PC-9 (cell line): ENCODE results near the gene SPAG5. TPM values are rescaled to one million over a fixed set of nuclear protein-coding genes. Genes with fewer than 3 reads are reported as not detected.

Experiments used
- BruUV-seq: library from RNA; stranded (reverse); fragments of 400-500 nt; replicated peaks from 2 replicates; lab custom pipeline; 2021; lab: Mats Ljungman, UMichigan
- CTCF ChIA-PET: fragments of 300-600 bp; sonication (Branson Sonifier 250); formaldehyde crosslinking; loops from one replicate; lab custom pipeline; 2022; ENCODE audit warnings: antibody characterized with exemption; lab: Charles Lee
- POLR2A ChIA-PET: fragments of 300-600 bp; sonication (Branson Sonifier 250); formaldehyde crosslinking; loops from one replicate; lab custom pipeline; 2022; ENCODE audit warnings: antibody characterized with exemption; ENCODE audit not compliant: unreplicated experiment; lab: Charles Lee
- DNase-seq, 2 experiments: peaks; one replicate each; pipeline versions ENCODE4 v3.0.0 to v3.0.0-alpha.2; 2015 to 2022; ENCODE audit warnings: mixed read lengths in 1 of 2
- H2AFZ ChIP-seq: fragments of 200-600 bp; sonication (generic); 2 replicates; pipeline ENCODE4 v1.8.1; 2017; ENCODE audit warnings: antibody characterized with exemption
- H3F3A ChIP-seq: fragments of 200-600 bp; sonication (generic); 2 replicates; pipeline ENCODE4 v1.8.1; 2017; ENCODE audit warnings: antibody characterized with exemption, mild to moderate bottlenecking, low read depth; ENCODE audit not compliant: insufficient read depth
- H3K27ac ChIP-seq: fragments of 200-600 bp; sonication (generic); 2 replicates; pipeline ENCODE4 v1.6.1; 2016; ENCODE audit warnings: mixed run types
- H3K27me3 ChIP-seq: fragments of 200-600 bp; sonication (generic); 2 replicates; pipeline ENCODE4 v1.6.1; 2016; ENCODE audit warnings: low read depth, mixed run types; ENCODE audit not compliant: insufficient read depth
- H3K36me3 ChIP-seq: fragments of 200-600 bp; sonication (generic); 2 replicates; pipeline ENCODE4 v1.6.1; 2016; ENCODE audit warnings: low read depth, mixed run types
- H3K4me1 ChIP-seq: fragments of 200-600 bp; sonication (generic); replicated peaks from 2 replicates; pipeline ENCODE4 v1.6.1; 2016; ENCODE audit warnings: mixed run types; ENCODE audit not compliant: insufficient read depth
- H3K4me2 ChIP-seq: fragments of 200-600 bp; sonication (generic); 2 replicates; pipeline ENCODE4 v1.6.1; 2017; ENCODE audit warnings: mixed run types
- H3K4me3 ChIP-seq: fragments of 200-600 bp; sonication (generic); 2 replicates; pipeline ENCODE4 v1.6.1; 2016; ENCODE audit warnings: mixed run types
- H3K79me2 ChIP-seq: fragments of 200-600 bp; sonication (generic); 2 replicates; pipeline ENCODE4 v1.6.1; 2017; ENCODE audit warnings: low read depth, mixed run types
- H3K9me2 ChIP-seq: fragments of 200-600 bp; sonication (generic); 2 replicates; pipeline ENCODE4 v1.8.1; 2017; ENCODE audit warnings: mild to moderate bottlenecking; ENCODE audit not compliant: insufficient read depth
- H3K9me3 ChIP-seq: fragments of 200-600 bp; sonication (generic); 2 replicates; pipeline ENCODE4 v1.8.1; 2016; ENCODE audit warnings: low read depth; ENCODE audit not compliant: insufficient read depth
- H4K20me1 ChIP-seq: fragments of 200-600 bp; sonication (generic); 2 replicates; pipeline ENCODE4 v1.8.1; 2017; ENCODE audit not compliant: insufficient read depth
- CTCF ChIP-seq: fragments of 200-600 bp; sonication (generic); conservative IDR thresholded peaks from 2 replicates; pipeline ENCODE4 v1.6.1; 2017; ENCODE audit warnings: mixed run types, antibody characterized with exemption, mild to moderate bottlenecking, moderate library complexity
- EZH2 ChIP-seq: fragments of 200-600 bp; sonication (generic); IDR thresholded peaks from 2 replicates; pipeline ENCODE4 v1.8.0; 2017; ENCODE audit warnings: antibody characterized with exemption, low read depth
- intact Hi-C: fragments of 100-400 bp; cut with micrococcal nuclease; formaldehyde crosslinking; loops from one replicate; pipeline ENCODE4 v1.10.0; 2022; ENCODE audit not compliant: unreplicated experiment
- total RNA-seq: library from RNA; stranded (reverse); gene quantifications from 2 replicates; pipeline ENCODE4 v1.2.3, GENCODE V29; 2021

SPAG5 gene
- total RNA-seq, 1 experiment from 2014 or later = 101 TPM

GRCh38 chr17:28527859-28528258 is 71.0 kb downstream of the SPAG5 start:
- H3F3A ChIP-seq = peaks cover 5% of the 10 kb centered on the region; the same call in 1 of the 2 replicates
- H3K79me2 ChIP-seq = no peaks in the 10 kb centered on the region
- H3K27ac ChIP-seq = no peak overlapping the region
- H3K4me2 ChIP-seq = peak overlapping the region; percentile 34; the same call in 1 of the 2 replicates
- H3K27me3 ChIP-seq = peaks cover 4% of the 10 kb centered on the region; the same call in 1 of the 2 replicates
- H3K9me2 ChIP-seq = no peaks in the 10 kb centered on the region
- H4K20me1 ChIP-seq = no peaks in the 10 kb centered on the region
- CTCF ChIA-PET = interaction anchor here (0.6 kb wide), 1 partner anchor 30 kb away, joined by 9 read pairs; no protein-coding TSS in a partner anchor
- TF ChIP-seq CTCF (no peak), EZH2 (no peak)
- POLR2A ChIA-PET = interaction anchor here (0.7 kb wide), 1 partner anchor 53 kb away, joined by 4 read pairs; no protein-coding TSS in a partner anchor
- peaks cover 36% of the 10 kb centered on the region for H3K4me1 ChIP-seq
- intact Hi-C loops = no loop called here
- no TSS peak for BruUV-seq
- peak; percentile 58 to 77 for DNase-seq
- H3K9me3 ChIP-seq = no peaks in the 10 kb centered on the region
- H2AFZ ChIP-seq = no peak overlapping the region
- no peak overlapping the region for H3K4me3 ChIP-seq
- no peaks in the 10 kb centered on the region for H3K36me3 ChIP-seq

Other genes starting within 250 kb of the SPAG5 start
- gene POLDIP2, start 241.5 kb downstream of the SPAG5 start, total RNA-seq = 84.5 and 98.2 TPM in 2 replicates
- gene SEBOX, start 233.8 kb downstream of the SPAG5 start, total RNA-seq = not detected in 2 replicates
- not detected in 2 replicates for gene VTN, start 228.7 kb downstream of the SPAG5 start, total RNA-seq
- 7.3 and 8.6 TPM in 2 replicates for gene SARM1, start 227.3 kb downstream of the SPAG5 start, total RNA-seq
- gene SLC46A1, start 192.8 kb downstream of the SPAG5 start, total RNA-seq = 12.6 and 14.9 TPM in 2 replicates
- gene SLC13A2, start 125.4 kb downstream of the SPAG5 start, total RNA-seq = not detected in 2 replicates
- gene FOXN1, start 92.7 kb downstream of the SPAG5 start, total RNA-seq = not detected in 2 replicates
- gene UNC119, start 46.4 kb downstream of the SPAG5 start, total RNA-seq = 39.7 and 48.8 TPM in 2 replicates
- gene PIGS, start 27.5 kb downstream of the SPAG5 start, total RNA-seq = 57.6 and 64.2 TPM in 2 replicates
- 17.4 and 21.6 TPM in 2 replicates for gene ALDOC, start 22.1 kb downstream of the SPAG5 start, total RNA-seq
- gene RSKR, start 15.2 kb upstream of the SPAG5 start, total RNA-seq = 21.7 and 25.8 TPM in 2 replicates
- gene BLTP2, start 46.1 kb upstream of the SPAG5 start, total RNA-seq = 161 and 204 TPM in 2 replicates
- gene SDF2, start 62.9 kb upstream of the SPAG5 start, total RNA-seq = 38.9 and 43.7 TPM in 2 replicates
- 46.7 and 63.3 TPM in 2 replicates for gene SUPT6H, start 63.2 kb upstream of the SPAG5 start, total RNA-seq
- gene PROCA1, start 112.9 kb upstream of the SPAG5 start, total RNA-seq = 14.2 and 15.8 TPM in 2 replicates
- gene RAB34, start 118.8 kb upstream of the SPAG5 start, total RNA-seq = 161 and 174 TPM in 2 replicates
- gene RPL23A, start 121.0 kb upstream of the SPAG5 start, total RNA-seq = 1,474 and 1,510 TPM in 2 replicates
- 14.7 and 19.4 TPM in 2 replicates for gene TLCD1, start 127.2 kb upstream of the SPAG5 start, total RNA-seq
- gene NEK8, start 129.8 kb upstream of the SPAG5 start, total RNA-seq = 11.5 and 12.1 TPM in 2 replicates
- 159 and 169 TPM in 2 replicates for gene TRAF4, start 145.0 kb upstream of the SPAG5 start, total RNA-seq
- 14.2 and 26.4 TPM in 2 replicates for gene FAM222B, start 243.8 kb upstream of the SPAG5 start, total RNA-seq